HEK293 (cell line): ENCODE measurements around the gene SUCLA2.

Source experiments
- CTCF ChIA-PET: fragments of 350-600 bp; formaldehyde crosslinking; extraction: SDS; loops from one replicate; lab custom pipeline; 2021; ENCODE audit warnings: antibody characterized with exemption; lab: Yijun Ruan, JAX
- POLR2A ChIA-PET: fragments of 300-600 bp; formaldehyde crosslinking; extraction: SDS; loops from one replicate; lab custom pipeline; 2020; ENCODE audit warnings: antibody characterized with exemption, inconsistent platforms; lab: Yijun Ruan, JAX
- H3K27ac ChIP-seq: fragments of 200-500 bp; sonication (Bioruptor generic); 2 replicates; pipeline ENCODE4 v1.5.1; 2014; ENCODE audit warnings: low read depth, low read length, control low read depth, inconsistent platforms; ENCODE audit errors: extremely low read depth
- H3K36me3 ChIP-seq, 2 experiments: fragments of 200-500 bp in 1 of 2; sonication (Bioruptor generic) in 1 of 2; 1 replicate in 1 of 2; 2 replicates in 1 of 2; pipeline ENCODE4 v1.5.1; 2014 to 2017; ENCODE audit warnings: inconsistent platforms in 2 of 2, low read length in 2 of 2; ENCODE audit not compliant: control insufficient read depth in 2 of 2, insufficient read depth in 1 of 2
- H3K4me1 ChIP-seq: fragments of 200-500 bp; sonication (Bioruptor generic); 2 replicates; pipeline ENCODE4 v1.5.1; 2014; ENCODE audit warnings: mild to moderate bottlenecking, low read length, inconsistent platforms; ENCODE audit not compliant: control insufficient read depth, insufficient read depth
- H3K4me3 ChIP-seq: 2 replicates; pipeline ENCODE4 v1.5.1; 2011; ENCODE audit warnings: low read depth, mild to moderate bottlenecking, control low read depth, low read length, moderate library complexity
- H3K9me3 ChIP-seq: fragments of 200-500 bp; sonication (Bioruptor generic); 2 replicates; pipeline ENCODE4 v1.5.1; 2014; ENCODE audit warnings: low read depth, low read length, inconsistent platforms; ENCODE audit not compliant: control insufficient read depth, insufficient read depth
- GLIS1 ChIP-seq: fragments of 450-650 bp; formaldehyde crosslinking; IDR thresholded peaks from 2 replicates; pipeline ENCODE4 v1.5.1; 2016; ENCODE audit warnings: missing biosample characterization, missing genetic modification characterization
- KLF8 ChIP-seq: fragments of 450-650 bp; formaldehyde crosslinking; IDR thresholded peaks from 2 replicates; pipeline ENCODE4 v1.5.1; 2016; ENCODE audit warnings: missing biosample characterization, missing genetic modification characterization
- SP7 ChIP-seq: fragments of 450-650 bp; formaldehyde crosslinking; IDR thresholded peaks from 2 replicates; pipeline ENCODE4 v1.5.1; 2016; ENCODE audit warnings: missing biosample characterization, missing genetic modification characterization
- TCF7L2 ChIP-seq: IDR thresholded peaks from 2 replicates; pipeline ENCODE4 v1.6.1; 2011; ENCODE audit warnings: low read depth, mild to moderate bottlenecking, inconsistent platforms, low read length, moderate library complexity, borderline replicate concordance
- ZBTB26 ChIP-seq: fragments of 450-650 bp; formaldehyde crosslinking; optimal IDR thresholded peaks from 2 replicates; pipeline ENCODE3; 2016; ENCODE audit warnings: missing biosample characterization, mild to moderate bottlenecking, missing genetic modification characterization
- ZNF112 ChIP-seq: fragments of 450-650 bp; formaldehyde crosslinking; IDR thresholded peaks from 2 replicates; pipeline ENCODE4 v1.5.0; 2017; ENCODE audit warnings: missing biosample characterization, missing genetic modification characterization
- ZNF16 ChIP-seq: fragments of 450-650 bp; formaldehyde crosslinking; IDR thresholded peaks from 2 replicates; pipeline ENCODE4 v1.5.1; 2016; ENCODE audit warnings: low read depth, missing biosample characterization, missing genetic modification characterization
- ZNF433 ChIP-seq: fragments of 450-650 bp; formaldehyde crosslinking; IDR thresholded peaks from 2 replicates; pipeline ENCODE4 v1.5.1; 2016; ENCODE audit warnings: missing biosample characterization, missing genetic modification characterization, low read depth
- ZNF488 ChIP-seq: fragments of 450-650 bp; formaldehyde crosslinking; IDR thresholded peaks from 2 replicates; pipeline ENCODE4 v1.5.1; 2016; ENCODE audit warnings: missing biosample characterization, missing genetic modification characterization
- ZNF530 ChIP-seq: fragments of 450-650 bp; formaldehyde crosslinking; IDR thresholded peaks from 2 replicates; pipeline ENCODE4 v1.5.1; 2016; ENCODE audit warnings: low read depth, missing biosample characterization, missing genetic modification characterization
- ZNF558 ChIP-seq: fragments of 450-650 bp; formaldehyde crosslinking; IDR thresholded peaks from 2 replicates; pipeline ENCODE4 v1.5.1; 2016; ENCODE audit warnings: missing biosample characterization, missing genetic modification characterization
- ZNF571 ChIP-seq: fragments of 450-650 bp; formaldehyde crosslinking; IDR thresholded peaks from 2 replicates; pipeline ENCODE4 v1.5.0; 2017; ENCODE audit warnings: missing biosample characterization, missing genetic modification characterization
- ZNF610 ChIP-seq: fragments of 450-650 bp; formaldehyde crosslinking; IDR thresholded peaks from 2 replicates; pipeline ENCODE4 v1.5.1; 2016; ENCODE audit warnings: missing biosample characterization, missing genetic modification characterization, borderline replicate concordance
- ZNF624 ChIP-seq: fragments of 450-650 bp; formaldehyde crosslinking; IDR thresholded peaks from 2 replicates; pipeline ENCODE4 v1.5.1; 2017; ENCODE audit warnings: missing biosample characterization, missing genetic modification characterization
- ZNF654 ChIP-seq: fragments of 450-650 bp; formaldehyde crosslinking; IDR thresholded peaks from 2 replicates; pipeline ENCODE4 v1.5.1; 2016; ENCODE audit warnings: low read depth, missing biosample characterization, missing genetic modification characterization
- ZNF670 ChIP-seq: fragments of 450-650 bp; formaldehyde crosslinking; IDR thresholded peaks from 2 replicates; pipeline ENCODE4 v1.5.1; 2016; ENCODE audit warnings: missing biosample characterization, missing genetic modification characterization, low read depth
- TF ChIP-seq, protein P1 (sequence below): IDR thresholded peaks from 2 replicates; pipeline ENCODE4 v1.6.1; 2011; ENCODE audit warnings: mild to moderate bottlenecking, low read depth, low read length, borderline replicate concordance
- TF ChIP-seq, protein P2 (sequence below): fragments of 450-650 bp; formaldehyde crosslinking; IDR thresholded peaks from 2 replicates; pipeline ENCODE4 v1.5.1; 2017; ENCODE audit warnings: missing biosample characterization, missing genetic modification characterization
- TF ChIP-seq, protein P3 (sequence below): fragments of 450-650 bp; formaldehyde crosslinking; IDR thresholded peaks from 2 replicates; pipeline ENCODE4 v1.5.1; 2017; ENCODE audit warnings: missing biosample characterization, missing genetic modification characterization
- TF ChIP-seq, protein P4 (sequence below): fragments of 450-650 bp; formaldehyde crosslinking; IDR thresholded peaks from 2 replicates; pipeline ENCODE4 v1.5.1; 2016; ENCODE audit warnings: missing biosample characterization, missing genetic modification characterization, low read depth

SUCLA2 gene

DNA sequence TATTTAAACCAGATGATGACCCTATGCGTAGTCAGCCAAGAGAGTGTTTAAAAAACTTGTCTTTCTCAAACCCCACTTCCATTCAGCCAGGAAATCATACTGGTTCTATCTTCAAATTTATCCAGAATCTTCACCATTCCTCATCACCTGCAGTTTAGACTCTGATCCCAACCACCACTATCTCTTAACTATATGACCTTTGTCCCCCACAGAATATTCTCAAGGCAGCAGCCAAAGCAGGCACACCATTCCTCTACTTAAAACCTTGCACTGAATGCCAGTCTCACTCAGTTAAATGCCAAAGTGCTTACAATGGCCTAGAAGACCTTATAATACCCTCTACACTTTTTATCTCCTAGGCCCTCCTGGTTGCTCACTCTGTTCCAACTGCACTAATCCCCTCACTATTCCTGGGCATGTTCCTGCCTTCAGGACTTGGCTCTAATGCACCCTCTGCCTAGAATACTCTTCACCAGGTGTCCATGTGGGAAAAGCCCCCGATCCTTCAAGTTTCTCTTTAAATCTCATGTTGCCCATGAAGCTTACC lies 10.1 kb downstream of the SUCLA2 start (continued):
- no peak for TF ChIP-seq ZNF610 (tag by site-specific recombination)
- TF ChIP-seq, protein P1, sequence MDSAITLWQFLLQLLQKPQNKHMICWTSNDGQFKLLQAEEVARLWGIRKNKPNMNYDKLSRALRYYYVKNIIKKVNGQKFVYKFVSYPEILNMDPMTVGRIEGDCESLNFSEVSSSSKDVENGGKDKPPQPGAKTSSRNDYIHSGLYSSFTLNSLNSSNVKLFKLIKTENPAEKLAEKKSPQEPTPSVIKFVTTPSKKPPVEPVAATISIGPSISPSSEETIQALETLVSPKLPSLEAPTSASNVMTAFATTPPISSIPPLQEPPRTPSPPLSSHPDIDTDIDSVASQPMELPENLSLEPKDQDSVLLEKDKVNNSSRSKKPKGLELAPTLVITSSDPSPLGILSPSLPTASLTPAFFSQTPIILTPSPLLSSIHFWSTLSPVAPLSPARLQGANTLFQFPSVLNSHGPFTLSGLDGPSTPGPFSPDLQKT: no peak
- no peak for TF ChIP-seq KLF8 (tag by site-specific recombination)
- no peak for TF ChIP-seq ZNF488 (tag by site-specific recombination)
- no peak for TF ChIP-seq SP7
- TF ChIP-seq, all 188 proteins: peak for 0

- H3K36me3 ChIP-seq: peaks cover 10 to 45% of the 10 kb centered on the region in 2 experiments
- H3K27ac ChIP-seq: no peak overlapping the region
- ChIA-PET CTCF (no interaction called here), POLR2A (no interaction called here)
- H3K4me1 ChIP-seq: no peaks in the 10 kb centered on the region
- no peak overlapping the region for H3K4me3 ChIP-seq
- H3K9me3 ChIP-seq: no peaks in the 10 kb centered on the region
- no peak for TF ChIP-seq ZBTB26 (tag by site-specific recombination)
- TF ChIP-seq ZNF530: no peak
- TF ChIP-seq GLIS1: no peak
- TF ChIP-seq ZNF670 (tag by site-specific recombination): no peak
- TF ChIP-seq, all 188 proteins: peak for 0
These were observed 10.6 kb downstream of the SUCLA2 start for GRCh38 chr13:47990427-47990826.

- Histone ChIP-seq H3K36me3 (peaks cover 6 to 20% of the 10 kb centered on the region in 2 experiments), H3K4me3 (no peak overlapping the region), H3K9me3 (no peaks in the 10 kb centered on the region), H3K4me1 (no peaks in the 10 kb centered on the region), H3K27ac (no peak overlapping the region)
- ChIA-PET CTCF (interaction anchor here (0.6 kb wide), 2 partner anchors 708 to 1219 kb away, joined by 4 read pairs; no protein-coding TSS in a partner anchor), POLR2A (no interaction called here)
- TF ChIP-seq, protein P2, sequence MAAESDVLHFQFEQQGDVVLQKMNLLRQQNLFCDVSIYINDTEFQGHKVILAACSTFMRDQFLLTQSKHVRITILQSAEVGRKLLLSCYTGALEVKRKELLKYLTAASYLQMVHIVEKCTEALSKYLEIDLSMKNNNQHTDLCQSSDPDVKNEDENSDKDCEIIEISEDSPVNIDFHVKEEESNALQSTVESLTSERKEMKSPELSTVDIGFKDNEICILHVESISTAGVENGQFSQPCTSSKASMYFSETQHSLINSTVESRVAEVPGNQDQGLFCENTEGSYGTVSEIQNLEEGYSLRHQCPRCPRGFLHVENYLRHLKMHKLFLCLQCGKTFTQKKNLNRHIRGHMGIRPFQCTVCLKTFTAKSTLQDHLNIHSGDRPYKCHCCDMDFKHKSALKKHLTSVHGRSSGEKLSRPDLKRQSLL (tag by site-specific recombination): no peak
- TF ChIP-seq ZNF571 (tag by site-specific recombination): no peak
- no peak for TF ChIP-seq ZNF16 (tag by site-specific recombination)
These were observed 18.0 kb downstream of the SUCLA2 start for GRCh38 chr13:47983070-47983469.

DNA sequence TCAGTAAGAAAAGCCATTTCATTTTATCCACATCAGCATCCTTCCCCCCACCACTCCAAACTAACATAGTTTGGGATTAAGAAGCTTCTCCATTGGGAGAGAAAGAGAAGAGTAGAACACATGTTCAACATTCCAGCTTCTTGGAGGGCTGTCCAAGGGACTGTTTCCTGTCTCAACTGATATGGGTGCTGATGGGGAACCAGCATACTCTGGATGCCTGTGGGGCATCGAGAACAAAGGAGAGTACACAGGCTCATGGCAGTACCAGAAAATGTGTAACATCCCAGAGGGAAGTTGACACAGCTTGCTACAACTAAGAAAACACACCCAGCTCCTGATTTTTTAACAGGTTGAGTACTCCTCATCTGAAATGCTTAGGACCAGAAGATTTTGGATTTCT lies 24.7 kb downstream of the SUCLA2 start:
- peaks cover 4 to 14% of the 10 kb centered on the region in 2 experiments; a peak in 2 of 3 replicates for H3K36me3 ChIP-seq

More for the DNA sequence above, 24.7 kb downstream of the SUCLA2 start:
- H3K4me3 ChIP-seq: no peak overlapping the region
- POLR2A ChIA-PET: no interaction called here
- no peaks in the 10 kb centered on the region for H3K9me3 ChIP-seq
- no peak overlapping the region for H3K27ac ChIP-seq
- H3K4me1 ChIP-seq: no peaks in the 10 kb centered on the region
- TF ChIP-seq ZNF112 (tag by site-specific recombination) (no peak), TCF7L2 (no peak), ZNF558 (tag by site-specific recombination) (no peak), ZNF624 (tag by site-specific recombination) (no peak), ZNF433 (tag by site-specific recombination) (no peak), ZNF654 (tag by site-specific recombination) (no peak)
- TF ChIP-seq, protein P3, sequence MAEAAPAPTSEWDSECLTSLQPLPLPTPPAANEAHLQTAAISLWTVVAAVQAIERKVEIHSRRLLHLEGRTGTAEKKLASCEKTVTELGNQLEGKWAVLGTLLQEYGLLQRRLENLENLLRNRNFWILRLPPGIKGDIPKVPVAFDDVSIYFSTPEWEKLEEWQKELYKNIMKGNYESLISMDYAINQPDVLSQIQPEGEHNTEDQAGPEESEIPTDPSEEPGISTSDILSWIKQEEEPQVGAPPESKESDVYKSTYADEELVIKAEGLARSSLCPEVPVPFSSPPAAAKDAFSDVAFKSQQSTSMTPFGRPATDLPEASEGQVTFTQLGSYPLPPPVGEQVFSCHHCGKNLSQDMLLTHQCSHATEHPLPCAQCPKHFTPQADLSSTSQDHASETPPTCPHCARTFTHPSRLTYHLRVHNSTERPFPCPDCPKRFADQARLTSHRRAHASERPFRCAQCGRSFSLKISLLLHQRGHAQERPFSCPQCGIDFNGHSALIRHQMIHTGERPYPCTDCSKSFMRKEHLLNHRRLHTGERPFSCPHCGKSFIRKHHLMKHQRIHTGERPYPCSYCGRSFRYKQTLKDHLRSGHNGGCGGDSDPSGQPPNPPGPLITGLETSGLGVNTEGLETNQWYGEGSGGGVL: no peak
- TF ChIP-seq, protein P4, sequence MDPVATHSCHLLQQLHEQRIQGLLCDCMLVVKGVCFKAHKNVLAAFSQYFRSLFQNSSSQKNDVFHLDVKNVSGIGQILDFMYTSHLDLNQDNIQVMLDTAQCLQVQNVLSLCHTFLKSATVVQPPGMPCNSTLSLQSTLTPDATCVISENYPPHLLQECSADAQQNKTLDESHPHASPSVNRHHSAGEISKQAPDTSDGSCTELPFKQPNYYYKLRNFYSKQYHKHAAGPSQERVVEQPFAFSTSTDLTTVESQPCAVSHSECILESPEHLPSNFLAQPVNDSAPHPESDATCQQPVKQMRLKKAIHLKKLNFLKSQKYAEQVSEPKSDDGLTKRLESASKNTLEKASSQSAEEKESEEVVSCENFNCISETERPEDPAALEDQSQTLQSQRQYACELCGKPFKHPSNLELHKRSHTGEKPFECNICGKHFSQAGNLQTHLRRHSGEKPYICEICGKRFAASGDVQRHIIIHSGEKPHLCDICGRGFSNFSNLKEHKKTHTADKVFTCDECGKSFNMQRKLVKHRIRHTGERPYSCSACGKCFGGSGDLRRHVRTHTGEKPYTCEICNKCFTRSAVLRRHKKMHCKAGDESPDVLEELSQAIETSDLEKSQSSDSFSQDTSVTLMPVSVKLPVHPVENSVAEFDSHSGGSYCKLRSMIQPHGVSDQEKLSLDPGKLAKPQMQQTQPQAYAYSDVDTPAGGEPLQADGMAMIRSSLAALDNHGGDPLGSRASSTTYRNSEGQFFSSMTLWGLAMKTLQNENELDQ: no peak
- CTCF ChIA-PET: no interaction called here
